ENCODE results near the gene NSF.
"Not testable (repeated sequence)": the region's sequence is repeated elsewhere in the genome, so short reads cannot be mapped to it uniquely, and the experiment has no call there.

GRCh38 chr17:46634844-46635243, 44.4 kb downstream of the NSF start:
- TF ChIP-seq CTCF (IDR thresholded peaks at IDR 0.05); POLR2AphosphoS5 (IDR thresholded peaks at IDR 0.05; ENCODE audit: low read depth, low read length); TCF7L2 (IDR thresholded peaks at IDR 0.05; ENCODE audit: low read depth, low read length); REST (IDR thresholded peaks at IDR 0.05; ENCODE audit: insufficient read depth in 1 of 2, low read depth in 2 of 2, low read length in 1 of 2): not testable (repeated sequence)

Measured in Panc1 (cell line).